Peyer's patch (tissue), 4 donors: Measurements from ENCODE around the gene SPDYE1.

Experiments used
- CTCF ChIP-seq, 6 experiments: fragments of 450-650 bp in 4 of 6; fragments of 200-600 bp in 2 of 6; sonication (generic) in 1 of 6; IDR thresholded peaks; one replicate each; pipeline ENCODE4 v1.5.1; 2017 to 2019; ENCODE audit warnings: antibody characterized with exemption in 6 of 6, mild to moderate bottlenecking in 3 of 6, moderate library complexity in 1 of 6
- POLR2A ChIP-seq, 2 donors: fragments of 450-650 bp; IDR thresholded peaks; one replicate each; pipeline ENCODE4 v1.5.1; 2017; ENCODE audit warnings: antibody characterized with exemption in 2 of 2, mild to moderate bottlenecking in 2 of 2, moderate library complexity in 2 of 2

DNA sequence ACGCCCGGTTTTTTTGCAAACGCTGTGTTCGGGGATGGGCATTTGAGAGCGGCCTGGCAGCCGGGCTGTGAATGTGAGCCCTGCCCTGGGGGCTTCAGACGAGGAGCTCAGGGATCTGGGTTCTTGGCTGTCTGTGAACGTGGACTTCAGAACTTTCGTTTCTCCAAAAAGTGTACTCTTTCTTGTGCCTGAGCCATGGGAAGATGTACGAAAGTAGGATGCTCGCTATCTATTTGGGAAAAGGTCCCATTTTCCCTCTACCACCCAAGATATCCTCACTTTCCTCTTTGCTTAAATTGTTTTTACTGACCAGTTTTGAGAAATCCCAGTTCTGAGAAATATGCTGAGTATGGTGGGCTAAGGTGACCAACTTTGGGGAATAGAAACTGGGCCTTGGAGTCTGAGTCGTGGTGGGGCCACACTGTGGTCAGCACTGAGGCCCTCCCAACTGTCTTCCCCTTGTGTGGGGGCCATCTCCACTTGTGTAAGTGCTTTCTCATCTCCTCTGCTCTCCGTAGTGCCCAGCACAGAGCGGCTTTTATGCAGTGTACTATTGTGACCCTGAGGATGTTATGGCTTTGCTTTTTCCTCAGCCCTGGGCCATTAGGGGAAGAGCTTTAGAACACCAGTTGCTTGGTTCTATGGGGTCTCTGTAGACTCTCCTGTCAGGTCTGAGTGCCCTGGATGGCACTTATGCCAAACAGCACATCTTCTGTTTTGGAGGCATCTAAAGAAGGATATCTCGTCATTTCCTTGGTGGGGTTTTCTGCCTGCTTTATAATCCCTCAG, 47.7 kb downstream of the SPDYE1 start:
- TF ChIP-seq CTCF (IDR thresholded peaks at IDR 0.05), result no peak
- TF ChIP-seq POLR2A (IDR thresholded peaks at IDR 0.05), result no peak
